Measurements from ENCODE around the gene PTX3. TPM values are rescaled to one million over a fixed set of nuclear protein-coding genes. Genes with fewer than 3 reads are reported as not detected.

Gene PTX3
- total and polyA plus RNA-seq, 2 of the 13 experiments (the other 11 are each of a cell fraction or from before 2014, with no cell fraction given) = not detected

GRCh38 chr3:157428853-157429252, 7.8 kb upstream of the PTX3 start:
- ChIA-PET CTCF (ENCODE audit: low intra/inter-chr PET ratio, low total read pairs) (no interaction called here), POLR2A (no interaction called here)
- H3K4me2 ChIP-seq (ENCODE audit: low read depth, low read length) = no peak overlapping the region
- FAIRE-seq = no peak
- BruUV-seq (replicated peaks) = no TSS peak
- no peaks in the 10 kb centered on the region for H3K79me2 ChIP-seq (ENCODE audit: insufficient read depth, low read length)
- H2AFZ ChIP-seq (ENCODE audit: low read length) = no peak overlapping the region
- no peak overlapping the region for H3K4me3 ChIP-seq (replicated peaks in 1 of 3; ENCODE audit: insufficient read depth in 1 of 3, low read depth in 2 of 3, low read length in 3 of 3)
- no peak overlapping the region for H3K9ac ChIP-seq (ENCODE audit: insufficient read depth, low read depth, low read length)
- TF ChIP-seq HMGXB3 (CRISPR knock-in tag; IDR thresholded peaks at IDR 0.05; ENCODE audit: borderline replicate concordance) (no peak), ZNF615 (CRISPR knock-in tag; IDR thresholded peaks at IDR 0.05; ENCODE audit: borderline replicate concordance) (no peak), JARID2 (CRISPR knock-in tag; IDR thresholded peaks at IDR 0.05; ENCODE audit: insufficient replicate concordance) (no peak), HMGXB4 (CRISPR knock-in tag; IDR thresholded peaks at IDR 0.05; ENCODE audit: borderline replicate concordance in 1 of 2, low read depth in 1 of 2) (no peak), THAP11 (CRISPR knock-in tag; IDR thresholded peaks at IDR 0.05) (no peak), ZNF777 (CRISPR knock-in tag; IDR thresholded peaks at IDR 0.05) (no peak), ZMYM2 (CRISPR knock-in tag; IDR thresholded peaks at IDR 0.05) (no peak), ELK4 (CRISPR knock-in tag; IDR thresholded peaks at IDR 0.05; ENCODE audit: borderline replicate concordance) (no peak), YEATS4 (CRISPR knock-in tag; IDR thresholded peaks at IDR 0.05; ENCODE audit: borderline replicate concordance) (no peak), SUZ12 (IDR thresholded peaks at IDR 0.05; ENCODE audit: low read depth, low read length) (no peak), ZNF17 (CRISPR knock-in tag; IDR thresholded peaks at IDR 0.05) (no peak), ETV5 (CRISPR knock-in tag; IDR thresholded peaks at IDR 0.05; ENCODE audit: borderline replicate concordance) (no peak), HNRNPL (IDR thresholded peaks at IDR 0.05; ENCODE audit: low read depth, low read length) (no peak), TCF12 (IDR thresholded peaks at IDR 0.05) (no peak), TCF12 (CRISPR knock-in tag; IDR thresholded peaks at IDR 0.05) (no peak), DBP (CRISPR knock-in tag; IDR thresholded peaks at IDR 0.05; ENCODE audit: not compliant biosample characterization) (no peak)
- intact Hi-C loops (cut with micrococcal nuclease; ENCODE audit: unreplicated experiment) = no loop called here
- in situ Hi-C loops (cut with HindIII; ENCODE audit: extremely low pct_ligation_motif_present, low pct_unique_long_range_greater_than_20kb) = no loop called here
- no peaks in the 10 kb centered on the region for H3K27me3 ChIP-seq (ENCODE audit: control insufficient read depth in 1 of 2, insufficient read depth in 2 of 2, low read length in 2 of 2)
- H3K9me3 ChIP-seq (ENCODE audit: low read length) = no peaks in the 10 kb centered on the region
- no peak for DNase-seq (ENCODE audit: low spot score)
- H3K36me3 ChIP-seq (replicated peaks in 1 of 2; ENCODE audit: control insufficient read depth in 1 of 2, insufficient read depth in 2 of 2, low read length in 2 of 2) = no peaks in the 10 kb centered on the region
- WGBS (ENCODE audit: low lambda C conversion rate) = 3% methylated on average over 1 of the region's 1 CpG
- no peak for ATAC-seq
- H3K4me1 ChIP-seq (ENCODE audit: insufficient read depth, low read length) = no peaks in the 10 kb centered on the region
- no peaks in the 10 kb centered on the region for H4K20me1 ChIP-seq (ENCODE audit: insufficient read depth, low read length)
- no peak overlapping the region for H3K27ac ChIP-seq (ENCODE audit: extremely low read length, insufficient read depth, low read length)
